NCI-H82 treated with DMSO at 0.1 percent for 48 hours (cell line): Measurements from ENCODE around the gene COL18A1.

Experiments used
- DNase-seq: peaks from one replicate; lab custom pipeline; 2025; ENCODE audit not compliant: unreplicated experiment; lab: John Stamatoyannopoulos, UW

COL18A1 gene

DNA sequence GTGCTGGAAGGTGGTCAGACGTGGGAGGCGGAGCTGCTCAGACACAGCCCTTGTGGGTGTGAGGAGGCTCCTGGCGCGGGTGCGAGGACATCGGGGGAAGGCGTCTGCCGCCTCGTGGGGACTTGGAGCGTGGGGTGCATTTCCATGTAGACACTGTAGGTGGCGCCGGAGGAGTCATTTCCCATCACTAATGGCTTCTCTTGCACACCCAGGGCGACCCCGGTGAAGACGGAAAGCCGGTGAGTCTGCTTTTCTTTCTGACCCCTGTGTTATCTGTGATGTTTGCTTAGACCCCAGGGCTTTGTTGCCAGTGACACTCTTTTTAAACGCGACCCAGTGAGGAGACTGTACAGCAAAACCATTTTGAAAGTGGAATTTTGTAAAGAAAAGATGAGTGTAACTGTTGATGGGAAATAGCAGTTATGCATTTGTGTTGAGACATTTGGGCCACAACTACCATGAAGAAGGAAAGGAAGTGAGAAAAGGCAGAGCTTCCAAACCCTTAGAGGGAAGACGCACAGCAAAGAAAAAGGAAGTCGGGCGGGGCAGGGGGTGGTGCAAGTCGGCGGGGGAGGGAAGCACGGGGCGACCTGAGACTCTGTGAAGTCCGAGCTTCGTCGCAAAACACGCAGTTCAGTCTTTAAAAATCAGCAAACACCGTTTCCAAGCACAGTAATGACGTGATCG lies 73.3 kb downstream of the COL18A1 start:
- DNase-seq: peak; percentile 52

- no peak for DNase-seq
Measured at GRCh38 chr21:45478816-45479669, 74.1 kb downstream of the COL18A1 start.

- no peak for DNase-seq
Measured at GRCh38 chr21:45479691-45480675, 75.0 kb downstream of the COL18A1 start.

DNA sequence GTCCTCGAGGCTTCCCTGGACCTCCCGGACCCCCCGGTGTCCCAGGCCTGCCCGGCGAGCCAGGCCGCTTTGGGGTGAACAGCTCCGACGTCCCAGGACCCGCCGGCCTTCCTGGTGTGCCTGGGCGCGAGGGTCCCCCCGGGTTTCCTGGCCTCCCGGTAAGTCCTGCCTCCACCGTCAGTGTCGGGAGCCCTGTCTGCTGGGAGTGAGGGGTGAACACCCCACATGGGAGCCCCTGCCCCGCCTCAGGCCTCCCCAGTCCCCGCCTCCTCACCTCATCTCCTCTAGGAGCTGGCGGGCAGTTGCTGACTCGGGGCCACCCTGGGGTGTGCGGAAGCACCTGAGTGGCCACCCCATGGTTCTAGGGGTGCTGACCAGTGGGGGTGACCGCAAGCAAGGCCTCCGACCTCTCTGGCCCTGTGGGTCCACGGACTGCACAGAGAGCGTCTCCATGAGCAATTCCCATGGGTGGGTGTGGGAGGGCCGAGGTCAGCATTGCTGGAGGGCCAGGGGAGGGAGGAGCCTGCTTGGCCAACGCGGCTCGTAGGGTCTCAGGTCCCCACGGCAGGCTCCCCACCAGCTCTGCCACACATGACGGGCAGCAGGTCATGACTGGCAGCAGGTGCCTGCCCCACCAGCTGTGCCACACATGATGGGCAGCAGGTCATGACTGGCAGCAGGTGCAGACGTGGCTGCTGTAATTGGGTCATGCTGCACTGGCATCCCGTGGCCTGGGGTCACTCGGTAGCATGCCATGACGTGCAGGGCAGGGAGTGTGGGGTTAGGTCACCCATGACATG lies 75.9 kb downstream of the COL18A1 start:
- no peak for DNase-seq

- DNase-seq: no peak
Measured at GRCh38 chr21:45481566-45481965, 76.6 kb downstream of the COL18A1 start.

DNA sequence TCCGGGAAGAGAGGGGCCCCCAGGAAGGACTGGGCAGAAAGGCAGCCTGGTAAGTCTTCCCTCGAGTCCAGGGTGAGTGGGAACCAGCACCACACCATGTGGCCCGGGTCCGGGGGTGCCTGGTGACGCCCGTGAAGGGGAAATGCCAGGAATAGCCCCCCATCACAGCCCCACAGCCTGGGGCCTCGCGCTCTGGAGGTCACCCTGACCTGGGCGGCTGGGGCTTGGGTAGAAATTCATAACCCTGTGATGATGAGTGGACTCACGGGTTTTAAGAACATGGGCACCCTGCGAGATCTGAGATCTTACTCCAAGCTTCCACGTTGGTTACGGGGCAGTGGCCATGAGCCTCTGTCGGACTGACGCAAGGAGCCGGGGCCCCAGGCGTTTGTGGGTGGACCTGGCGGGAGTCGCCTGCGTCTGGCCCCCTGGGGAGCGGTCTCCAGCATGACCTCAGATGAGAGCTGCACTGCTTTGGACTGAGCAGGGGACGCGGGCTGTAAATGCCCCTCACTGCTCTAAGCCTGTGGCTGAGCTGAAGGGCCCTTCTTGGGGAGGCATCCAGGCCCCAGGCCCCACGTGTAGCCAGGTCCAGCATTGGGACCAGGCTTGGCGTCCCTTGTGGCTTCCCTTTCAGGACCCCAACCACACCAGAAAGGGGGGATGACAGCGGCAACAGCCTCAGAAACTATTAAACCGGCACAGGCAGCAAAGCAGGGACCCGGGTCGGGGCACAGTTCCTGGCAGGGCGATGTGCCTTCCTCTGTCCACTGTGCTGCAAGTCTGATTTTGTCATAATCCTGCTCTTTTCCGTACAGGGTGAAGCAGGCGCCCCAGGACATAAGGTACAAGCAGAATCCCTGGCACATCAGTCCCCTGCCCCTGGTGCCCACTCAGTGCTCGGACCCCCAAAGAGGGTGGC lies 77.3 kb downstream of the COL18A1 start:
- no peak for DNase-seq

DNA sequence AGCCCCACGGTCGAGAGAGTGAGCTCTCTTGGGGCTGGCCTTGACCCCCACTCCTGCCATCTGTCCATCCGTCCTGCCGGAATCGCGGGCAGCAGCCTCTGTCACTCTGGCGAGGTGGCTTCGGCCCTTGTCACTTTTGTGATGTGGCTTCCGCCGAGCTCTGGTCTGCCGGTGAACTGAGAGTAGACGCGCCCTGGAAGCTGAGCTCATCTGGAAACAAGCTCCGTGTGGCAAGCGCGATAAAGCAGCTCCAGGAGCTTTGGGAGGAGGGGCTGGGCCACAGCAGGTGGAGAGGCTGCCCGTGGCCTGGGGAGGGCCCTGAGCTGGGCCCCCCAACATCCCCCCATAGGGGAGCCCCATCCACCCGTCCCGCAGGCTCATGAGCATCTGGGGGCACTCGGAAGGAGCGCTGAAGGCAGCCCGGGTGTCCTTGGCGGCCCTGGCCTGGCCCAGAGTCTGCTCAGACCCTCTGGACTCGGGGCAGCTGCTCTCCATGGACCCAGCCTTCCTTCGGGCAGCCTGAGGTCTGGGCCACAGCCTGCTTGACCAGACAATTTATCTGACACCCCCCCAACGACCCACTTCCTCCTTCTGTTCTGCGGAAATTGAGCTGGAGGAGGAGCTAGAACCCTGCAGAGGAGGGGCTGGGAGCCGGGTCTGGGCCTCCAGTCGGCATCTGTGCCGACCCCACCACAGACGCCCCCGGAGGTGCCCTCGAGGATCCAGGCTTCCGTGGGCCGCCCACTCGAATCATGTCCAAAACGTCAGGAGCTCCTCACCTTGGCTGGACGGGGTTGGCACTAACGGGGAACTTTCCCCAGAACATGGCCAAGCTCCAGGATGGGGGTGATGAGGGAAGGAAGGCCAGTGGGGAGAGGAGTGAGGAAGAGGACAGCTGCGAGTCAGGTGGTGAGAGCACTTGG lies 78.2 kb downstream of the COL18A1 start:
- no peak for DNase-seq

DNA sequence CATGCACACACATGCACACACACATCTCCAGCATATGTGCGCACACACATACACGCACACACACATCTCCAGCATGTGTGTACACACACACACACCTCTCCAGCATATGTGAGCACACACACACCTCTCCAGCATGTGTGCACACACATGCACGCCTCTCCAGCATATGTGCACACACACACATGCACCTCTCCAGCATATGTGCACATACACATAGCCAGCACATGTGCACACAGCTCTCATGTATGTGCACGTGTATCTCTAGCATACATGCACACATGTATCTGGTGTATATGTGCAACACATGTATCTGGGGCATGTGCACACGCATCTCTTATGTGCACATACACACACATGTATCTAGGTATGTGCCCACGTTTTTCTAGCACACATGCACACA lies 79.4 kb downstream of the COL18A1 start:
- DNase-seq: no peak

DNA sequence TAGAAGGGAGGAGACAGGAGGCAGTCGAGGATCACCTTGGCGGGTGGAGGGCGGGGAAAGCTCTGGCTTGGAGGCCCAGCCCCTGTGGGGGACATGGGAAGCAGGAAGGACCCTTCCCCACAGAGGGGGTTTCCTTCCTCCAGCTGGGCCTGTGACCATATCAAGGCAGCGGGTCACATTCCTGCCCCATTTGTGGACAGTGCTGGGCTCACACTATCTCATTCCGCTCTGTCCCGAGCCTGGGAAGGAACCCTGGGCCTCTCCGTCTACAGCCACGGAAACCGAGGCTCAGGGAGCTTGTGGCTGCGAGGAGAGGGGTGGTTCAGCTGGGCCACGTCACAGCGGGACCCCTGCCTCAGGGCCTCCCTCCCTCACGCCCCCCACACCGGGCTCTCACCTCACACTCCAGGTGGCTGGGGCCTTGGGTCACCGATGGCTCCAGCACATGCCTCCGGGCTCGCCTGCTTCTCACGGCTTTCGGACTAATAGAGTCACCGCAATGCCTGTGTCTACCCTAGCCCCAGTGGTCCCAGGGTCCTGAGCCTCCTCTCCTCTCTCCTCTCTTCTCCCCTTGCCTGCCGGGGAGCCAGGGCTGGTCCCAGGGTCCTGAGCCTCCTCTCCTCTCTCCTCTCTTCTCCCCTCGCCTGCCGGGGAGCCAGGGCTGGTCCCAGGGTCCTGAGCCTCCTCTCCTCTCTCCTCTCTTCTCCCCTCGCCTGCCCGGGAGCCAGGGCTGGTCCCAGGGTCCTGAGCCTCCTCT lies 80.9 kb downstream of the COL18A1 start:
- DNase-seq: no peak

GRCh38 chr21:45486443-45487160 lies 81.6 kb downstream of the COL18A1 start:
- no peak for DNase-seq

GRCh38 chr21:45487161-45487806 lies 82.3 kb downstream of the COL18A1 start:
- no peak for DNase-seq

DNA sequence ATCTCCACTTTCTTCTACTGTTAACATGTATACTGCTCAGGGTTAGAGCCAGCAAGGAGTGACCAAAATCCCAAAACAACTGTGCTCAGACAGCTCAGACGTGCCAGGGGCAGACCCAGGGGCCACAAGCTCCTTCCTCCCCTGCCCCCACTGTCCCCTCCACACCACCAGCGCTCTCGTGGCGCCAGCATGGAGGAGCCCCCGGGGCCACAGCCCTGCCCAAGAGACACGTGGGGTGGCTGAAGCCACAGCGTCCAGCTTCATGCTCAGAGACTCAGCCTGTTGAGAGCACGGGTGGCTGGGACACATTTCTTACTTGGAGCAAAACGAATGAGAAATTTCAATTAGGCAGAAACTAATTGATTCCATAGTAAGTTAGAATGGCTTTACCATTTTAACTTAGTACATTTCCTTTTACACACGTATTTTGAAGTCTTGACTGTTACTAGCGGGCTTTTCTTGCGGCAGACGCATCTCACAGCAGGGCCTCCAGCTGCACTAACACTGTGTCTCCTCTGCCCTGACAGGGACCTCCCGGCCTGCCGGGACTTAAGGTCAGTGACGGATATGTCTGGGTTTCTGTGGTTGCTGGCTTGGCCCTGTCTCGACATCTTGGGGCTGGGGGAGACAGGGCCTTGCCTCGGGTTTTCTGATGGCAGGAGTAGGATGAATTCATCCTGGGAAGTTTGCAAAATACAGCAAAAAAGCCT lies 83.1 kb downstream of the COL18A1 start:
- no peak for DNase-seq

- no peak for DNase-seq
Measured at GRCh38 chr21:45488931-45489721, 84.2 kb downstream of the COL18A1 start.

GRCh38 chr21:45489722-45489982 lies 84.7 kb downstream of the COL18A1 start:
- no peak for DNase-seq

DNA sequence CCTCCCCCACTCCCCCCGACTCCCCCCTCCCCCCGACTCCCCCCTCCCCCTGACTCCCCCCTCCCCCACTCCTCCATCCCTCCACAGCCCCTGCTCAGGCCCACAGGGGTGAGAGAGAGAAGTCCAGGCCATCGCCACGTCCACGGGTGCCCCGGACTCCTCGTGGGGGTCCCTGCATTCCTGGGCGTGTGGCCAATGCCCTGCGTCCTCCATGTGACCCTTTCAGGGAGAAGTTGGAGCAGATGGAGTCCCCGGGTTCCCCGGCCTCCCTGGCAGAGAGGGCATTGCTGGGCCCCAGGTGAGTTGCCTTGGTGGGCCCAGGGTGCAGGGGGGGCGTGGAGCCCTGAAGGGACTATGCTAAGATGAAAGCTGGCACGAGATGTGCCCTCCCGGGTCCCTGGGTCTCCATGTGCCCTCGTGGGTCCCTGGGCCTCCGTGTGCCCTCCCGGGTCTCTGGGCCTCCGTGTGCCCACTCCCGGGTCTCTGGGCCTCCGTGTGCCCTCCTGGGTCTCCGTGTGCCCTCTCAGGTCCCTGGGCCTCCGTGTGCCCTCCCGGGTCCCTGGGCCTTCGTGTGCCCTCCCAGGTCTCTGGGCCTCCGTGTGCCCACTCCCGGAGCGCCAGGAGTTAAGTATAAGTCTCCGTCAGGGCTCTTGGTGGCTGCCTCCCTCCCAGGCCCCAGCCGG lies 85.2 kb downstream of the COL18A1 start:
- DNase-seq: no peak
